Transverse colon (tissue), 4 donors: Measurements from ENCODE around the gene ARMS2. TPM values are rescaled to one million over a fixed set of nuclear protein-coding genes. Genes with fewer than 3 reads are reported as not detected.

Experiments used
- DNase-seq: peaks from one replicate; pipeline ENCODE4 v3.0.0-alpha.2; 2019
- H3K27ac ChIP-seq, 4 donors: fragments of 200-600 bp; sonication (generic); 2 replicates each; pipeline ENCODE4 v1.5.1; 2016 to 2018; ENCODE audit warnings: inconsistent platforms in 4 of 4
- H3K27me3 ChIP-seq: fragments of 200-600 bp; sonication (generic); 2 replicates; pipeline ENCODE4 v1.5.1; 2017; ENCODE audit warnings: inconsistent platforms
- H3K36me3 ChIP-seq, 4 donors: fragments of 200-600 bp; sonication (generic); 2 replicates each; pipeline ENCODE4 v1.5.1; 2017 to 2019; ENCODE audit warnings: inconsistent platforms in 4 of 4
- H3K4me1 ChIP-seq, 4 donors: fragments of 200-600 bp; sonication (generic); 2 replicates each; pipeline ENCODE4 v1.5.1; 2017 to 2020; ENCODE audit warnings: inconsistent platforms in 4 of 4
- H3K4me3 ChIP-seq, 4 donors: fragments of 200-600 bp; sonication (generic); 1 replicate in 1 of 4; 2 replicates in 3 of 4; pipeline versions ENCODE4 v1.5.1 to v1.6.1; 2017 to 2019; ENCODE audit warnings: inconsistent platforms in 4 of 4
- H3K9me3 ChIP-seq, 2 donors: fragments of 200-600 bp; sonication (generic); 2 replicates each; pipeline ENCODE4 v1.5.1; 2017 to 2019; ENCODE audit warnings: inconsistent platforms in 2 of 2
- CTCF ChIP-seq, 5 experiments: fragments of 200-600 bp in 3 of 5; fragments of 450-650 bp in 2 of 5; sonication (generic) in 3 of 5; IDR thresholded peaks; 1 replicate in 2 of 5; 2 replicates in 3 of 5; pipeline ENCODE4 v1.5.1; 2016 to 2017; ENCODE audit warnings: antibody characterized with exemption in 5 of 5, inconsistent platforms in 3 of 5, mild to moderate bottlenecking in 2 of 5, moderate library complexity in 1 of 5
- EP300 ChIP-seq: sonication (generic); formaldehyde crosslinking; IDR thresholded peaks from one replicate; pipeline ENCODE4 v1.6.1; 2017; ENCODE audit warnings: antibody characterized with exemption, low read depth
- POLR2A ChIP-seq: fragments of 450-650 bp; IDR thresholded peaks from one replicate; pipeline ENCODE4 v1.6.1; 2016; ENCODE audit warnings: antibody characterized with exemption, mild to moderate bottlenecking, moderate library complexity
- POLR2AphosphoS5 ChIP-seq, 3 donors: sonication (generic); formaldehyde crosslinking; IDR thresholded peaks; one replicate each; pipeline ENCODE4 v1.6.1; 2016; ENCODE audit warnings: antibody characterized with exemption in 3 of 3
- WGBS, 2 donors: methylation state at CpG; one replicate each; pipeline ENCODE4 v1.1.5; 2018; ENCODE audit warnings: low coverage in 1 of 2; 5-methylcytosine and 5-hydroxymethylcytosine counted together
- in situ Hi-C, 4 donors: fragments of 200-750 bp; cut with MboI; loops; one replicate each; pipeline versions ENCODE4 v1.15.0 to v1.15.1; 2017; ENCODE audit warnings: low sequenced_read_pairs in 3 of 4, low pct_ligation_motif_present in 1 of 4, low pct_unique_long_range_greater_than_20kb in 1 of 4
- intact Hi-C: fragments of 100-400 bp; cut with DNase I; formaldehyde crosslinking; loops from one replicate; pipeline ENCODE4 v1.15.1; 2023; ENCODE audit warnings: low total_unique reads
- total RNA-seq, 4 donors: library from RNA; depleted of rRNA; stranded (reverse); fragments of >200 nt; gene quantifications; one replicate each; pipeline ENCODE4 v1.1.0, GENCODE V29; 2016

The ARMS2 gene, protein sequence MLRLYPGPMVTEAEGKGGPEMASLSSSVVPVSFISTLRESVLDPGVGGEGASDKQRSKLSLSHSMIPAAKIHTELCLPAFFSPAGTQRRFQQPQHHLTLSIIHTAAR
- total RNA-seq = not detected

GRCh38 chr10:122454603-122455080 lies at the start of gene ARMS2:
Gene ARMS2, plus strand, starts transcription at chr10:122454653. Its CDS starts 75 bp downstream, at chr10:122454728.
- intact Hi-C loops (loop anchor here (5.0 kb wide), 2 partner anchors 48 to 118 kb away; no protein-coding TSS in a partner anchor), in situ Hi-C loops (no loop called here)
- TF ChIP-seq EP300 (no peak), POLR2A (no peak), POLR2AphosphoS5 (IDR thresholded peaks at IDR 0.05) (no peak), CTCF (IDR thresholded peaks at IDR 0.05) (no peak)
- no peaks in the 10 kb centered on the region for H3K9me3 ChIP-seq
- no peaks in the 10 kb centered on the region for H3K4me1 ChIP-seq
- peaks cover 21% of the 10 kb centered on the region for H3K27me3 ChIP-seq
- no peaks in the 10 kb centered on the region for H3K36me3 ChIP-seq
- no peak for DNase-seq
- H3K27ac ChIP-seq = no peak within 1 kb of the TSS
- whole genome bisulfite sequencing, 2 donors = 40 to 90% methylated on average over 1 to 7 of the region's 7 CpGs
- H3K4me3 ChIP-seq = no peak within 1 kb of the TSS

DNA sequence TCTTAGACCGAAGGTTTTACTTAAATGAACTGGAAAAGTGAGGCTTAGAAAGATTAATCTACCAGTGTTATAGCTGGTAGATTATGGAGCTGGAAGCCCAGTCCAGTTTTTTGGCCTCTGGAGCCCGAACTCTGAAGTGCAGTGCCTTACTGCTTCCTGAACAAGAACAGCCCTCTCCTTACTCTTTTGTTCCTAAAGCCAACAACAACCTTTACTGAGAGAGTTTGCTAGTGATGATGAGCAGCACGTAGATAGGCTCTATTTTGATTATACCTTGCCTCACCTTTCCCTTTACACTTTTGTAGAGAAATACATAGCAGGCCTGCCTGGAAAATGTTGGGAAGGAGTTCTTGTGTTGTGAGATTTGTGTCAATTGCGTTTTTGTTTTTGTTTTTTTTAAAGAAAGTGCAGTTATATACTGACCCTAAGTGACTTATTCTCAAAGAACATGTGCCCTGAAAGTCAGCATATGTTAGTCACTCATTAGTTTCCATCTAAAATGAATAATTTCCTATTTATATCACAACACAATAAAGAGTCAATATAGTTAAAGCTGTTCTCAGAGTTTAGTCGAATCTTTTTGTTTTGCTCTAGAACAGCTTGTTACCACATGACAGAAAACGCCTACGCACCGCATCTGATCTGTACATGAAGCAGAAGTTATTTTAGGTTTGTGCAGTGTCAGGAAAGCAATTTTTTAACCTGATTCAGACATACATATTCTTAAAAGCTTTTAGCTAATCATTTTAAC lies 46.9 kb upstream of the ARMS2 start:
- in situ Hi-C loops = no loop called here
- Histone ChIP-seq H3K9me3 (no peaks in the 10 kb centered on the region), H3K27me3 (no peaks in the 10 kb centered on the region), H3K36me3 (peaks cover 0 to 15% (median 7%) of the 10 kb centered on the region in 4 donors), H3K4me1 (no peaks in the 10 kb centered on the region), H3K4me3 (no peak overlapping the region), H3K27ac (peak overlapping the region in 2 of 4 donors; percentile 20 to 43)
- DNase-seq = no peak
- intact Hi-C loops = no loop called here
- no peak for TF ChIP-seq POLR2AphosphoS5 (IDR thresholded peaks at IDR 0.05)
- no peak for TF ChIP-seq EP300
- TF ChIP-seq POLR2A = no peak
- TF ChIP-seq CTCF (IDR thresholded peaks at IDR 0.05) = no peak
- WGBS, 2 donors = 75 to 77% methylated on average over 8 of the region's 8 CpGs

- no peak for DNase-seq
- Histone ChIP-seq H3K27me3 (no peaks in the 10 kb centered on the region), H3K4me3 (no peak overlapping the region), H3K9me3 (no peaks in the 10 kb centered on the region), H3K27ac (no peak overlapping the region), H3K36me3 (peaks cover 0 to 11% (median under 1%) of the 10 kb centered on the region in 4 donors), H3K4me1 (peaks cover 0 to 7% (median 0%) of the 10 kb centered on the region in 4 donors)
- intact Hi-C loops (no loop called here), in situ Hi-C loops (no loop called here)
- TF ChIP-seq POLR2AphosphoS5 (IDR thresholded peaks at IDR 0.05) (no peak), CTCF (IDR thresholded peaks at IDR 0.05) (no peak), POLR2A (no peak), EP300 (no peak)
These were observed 41.1 kb upstream of the ARMS2 start for GRCh38 chr10:122413327-122413726.

GRCh38 chr10:122417667-122418066 lies 36.8 kb upstream of the ARMS2 start:
- no peak for DNase-seq
- intact Hi-C loops = no loop called here
- TF ChIP-seq POLR2A (no peak), POLR2AphosphoS5 (IDR thresholded peaks at IDR 0.05) (no peak), CTCF (IDR thresholded peaks at IDR 0.05) (no peak), EP300 (no peak)
- Histone ChIP-seq H3K27ac (peak overlapping the region in 2 of 4 donors; percentile 27 to 41), H3K27me3 (no peaks in the 10 kb centered on the region), H3K4me3 (no peak overlapping the region), H3K9me3 (no peaks in the 10 kb centered on the region), H3K4me1 (peaks cover 0 to 34% (median 7%) of the 10 kb centered on the region in 4 donors), H3K36me3 (peaks cover 0 to 11% (median under 1%) of the 10 kb centered on the region in 4 donors)
- 79 to 85% methylated on average over 2 of the region's 2 CpGs for WGBS, 2 donors
- in situ Hi-C loops = no loop called here
